ENCODE data around the gene CCIN.

Gene CCIN

DNA sequence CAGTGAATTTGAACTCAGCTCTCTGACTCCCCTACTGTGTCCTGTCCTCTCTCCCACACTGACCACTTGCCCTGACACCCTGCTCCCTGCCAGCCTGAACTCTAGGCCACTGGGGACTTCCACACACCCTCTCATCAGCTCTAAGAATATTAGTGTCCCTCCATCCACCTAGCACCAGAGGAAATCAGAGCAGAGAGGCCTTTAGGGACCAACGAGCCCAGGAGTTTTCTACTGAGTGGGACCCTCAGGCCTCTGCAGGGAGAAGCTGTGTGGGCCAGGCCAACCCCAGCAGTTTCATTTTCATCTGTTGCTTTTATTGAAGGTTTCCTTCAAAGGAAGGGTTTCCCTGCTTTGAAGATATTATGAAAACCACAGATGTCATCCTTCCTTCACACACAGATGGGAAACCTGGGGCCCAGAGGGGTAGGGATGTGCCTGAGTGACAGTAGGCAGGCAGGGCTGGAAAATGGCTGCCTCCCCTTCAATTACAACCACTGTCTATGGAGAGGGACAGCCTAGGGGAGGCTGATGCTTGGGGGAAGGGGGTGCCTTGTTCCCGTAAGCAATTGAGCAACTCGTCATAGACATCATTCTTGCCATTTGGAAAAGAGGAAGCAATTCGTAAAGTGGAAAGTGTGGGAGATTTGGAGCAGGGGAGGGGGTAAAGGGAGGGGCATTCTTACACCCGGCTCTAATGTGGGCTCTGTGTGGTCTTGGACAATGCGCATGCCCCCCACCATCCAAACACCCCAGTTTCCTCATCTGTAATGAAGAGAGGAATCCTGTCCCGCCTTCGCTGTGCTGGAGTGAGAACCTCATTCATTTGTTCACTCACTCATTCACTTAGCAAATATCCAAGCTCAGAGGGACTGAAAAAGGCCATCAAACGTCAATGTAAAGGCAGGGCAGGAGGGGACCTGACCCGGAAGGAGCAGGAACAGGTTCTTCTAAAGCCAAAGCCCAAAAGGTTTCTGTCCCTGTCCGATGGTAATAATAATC is 28.8 kb upstream of the CCIN start:
- DNase-seq (ENCODE audit: low read depth in 2 of 2): no peak

DNA sequence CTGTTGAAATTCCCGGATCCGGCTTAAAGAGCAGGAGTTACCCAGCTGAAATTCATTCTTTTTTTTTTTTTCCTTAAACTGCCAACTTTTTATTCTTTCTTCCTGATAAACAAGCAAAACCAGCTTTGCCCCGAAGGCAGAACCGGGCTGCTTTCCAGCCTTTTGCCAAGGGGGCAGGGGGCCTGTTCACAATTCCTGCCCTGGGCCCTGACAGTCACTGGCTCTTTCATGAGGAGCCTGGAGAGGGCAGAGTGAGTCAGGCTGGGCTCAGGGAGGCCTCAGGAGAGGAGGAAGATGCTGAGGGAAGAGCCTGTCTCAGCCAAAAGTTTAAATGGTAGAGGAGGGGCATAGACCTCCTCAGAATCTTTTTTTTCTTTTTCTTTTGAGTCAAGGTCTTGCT is 27.9 kb upstream of the CCIN start:
- no peak for DNase-seq (ENCODE audit: low read depth in 2 of 2)

DNA sequence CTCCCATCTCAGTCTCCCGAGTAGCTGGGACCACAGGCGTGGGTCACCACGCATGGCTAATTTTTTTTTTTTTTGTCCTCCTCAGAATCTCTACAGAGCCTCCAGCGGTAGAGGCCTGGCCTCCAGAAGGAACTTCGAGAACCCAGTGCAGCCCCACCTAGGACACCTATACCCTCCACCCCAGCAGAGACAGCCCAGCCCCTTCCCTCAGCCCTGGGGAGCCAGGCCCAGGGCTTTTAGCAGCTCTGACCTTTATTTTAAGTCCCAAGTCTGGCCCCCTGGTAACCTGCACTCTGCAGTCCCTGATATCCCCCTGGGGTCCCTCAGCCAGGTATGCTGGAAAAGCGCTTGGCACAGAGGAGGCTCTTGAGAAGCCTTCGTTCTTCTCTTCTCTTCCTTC is 27.4 kb upstream of the CCIN start:
- DNase-seq (ENCODE audit: low read depth in 2 of 2): no peak

DNA sequence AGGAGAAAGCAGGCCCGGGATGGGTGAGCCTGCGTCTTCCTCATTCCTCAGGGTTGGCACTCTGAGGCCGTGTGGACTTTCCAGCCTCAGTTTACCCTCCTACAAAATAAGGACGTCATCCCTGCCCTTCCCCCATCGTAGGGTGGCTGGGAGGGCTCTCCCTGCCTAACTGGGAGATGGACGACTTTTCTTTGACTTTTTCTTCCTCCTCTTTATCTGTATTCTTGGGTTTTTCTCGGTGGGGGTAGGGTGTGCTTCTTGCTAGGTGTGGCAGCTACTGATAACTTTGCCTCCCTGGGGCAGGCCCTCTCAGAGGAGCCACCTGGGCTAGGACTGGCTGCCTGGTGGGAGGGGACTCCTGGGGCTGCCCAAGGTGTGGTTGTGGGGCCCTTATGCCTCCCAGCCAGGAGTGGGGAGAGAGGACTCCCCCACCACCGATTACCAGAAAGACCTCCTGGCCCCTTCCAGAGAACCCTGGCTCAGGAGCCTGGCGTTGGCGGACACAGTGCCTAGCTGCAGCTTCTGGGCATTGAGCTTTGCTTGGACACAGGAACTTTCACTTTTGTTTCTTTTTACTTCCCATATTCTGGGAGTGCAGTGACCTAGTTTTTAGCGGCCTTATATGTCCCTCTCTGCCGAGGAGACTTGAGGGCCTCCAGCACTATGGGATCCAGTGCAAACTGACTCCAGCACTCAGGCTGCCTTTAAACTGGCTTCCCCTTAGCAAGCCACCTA is 26.5 kb upstream of the CCIN start:
- no peak for DNase-seq (ENCODE audit: low read depth in 2 of 2)

DNA sequence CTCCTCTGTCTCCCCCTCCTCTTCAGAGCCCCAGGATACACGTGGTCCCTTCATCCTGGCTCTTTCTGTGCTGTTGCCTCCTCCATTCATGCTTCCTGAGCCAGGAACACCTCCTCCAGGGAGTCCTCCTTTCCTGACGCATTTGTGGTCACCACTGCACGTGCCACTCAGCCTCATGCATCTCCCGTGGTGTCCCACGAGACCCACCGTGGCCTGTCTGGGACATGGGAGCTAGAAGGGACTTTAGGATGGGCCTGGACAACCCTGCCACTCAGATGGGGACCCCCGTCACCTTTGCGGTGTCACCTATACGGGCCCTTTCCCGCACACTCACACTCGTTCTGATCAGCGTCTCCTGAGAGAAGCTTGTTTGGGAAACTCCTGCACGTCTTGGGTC is 25.9 kb upstream of the CCIN start:
- no peak for DNase-seq (ENCODE audit: low read depth in 2 of 2)

DNA sequence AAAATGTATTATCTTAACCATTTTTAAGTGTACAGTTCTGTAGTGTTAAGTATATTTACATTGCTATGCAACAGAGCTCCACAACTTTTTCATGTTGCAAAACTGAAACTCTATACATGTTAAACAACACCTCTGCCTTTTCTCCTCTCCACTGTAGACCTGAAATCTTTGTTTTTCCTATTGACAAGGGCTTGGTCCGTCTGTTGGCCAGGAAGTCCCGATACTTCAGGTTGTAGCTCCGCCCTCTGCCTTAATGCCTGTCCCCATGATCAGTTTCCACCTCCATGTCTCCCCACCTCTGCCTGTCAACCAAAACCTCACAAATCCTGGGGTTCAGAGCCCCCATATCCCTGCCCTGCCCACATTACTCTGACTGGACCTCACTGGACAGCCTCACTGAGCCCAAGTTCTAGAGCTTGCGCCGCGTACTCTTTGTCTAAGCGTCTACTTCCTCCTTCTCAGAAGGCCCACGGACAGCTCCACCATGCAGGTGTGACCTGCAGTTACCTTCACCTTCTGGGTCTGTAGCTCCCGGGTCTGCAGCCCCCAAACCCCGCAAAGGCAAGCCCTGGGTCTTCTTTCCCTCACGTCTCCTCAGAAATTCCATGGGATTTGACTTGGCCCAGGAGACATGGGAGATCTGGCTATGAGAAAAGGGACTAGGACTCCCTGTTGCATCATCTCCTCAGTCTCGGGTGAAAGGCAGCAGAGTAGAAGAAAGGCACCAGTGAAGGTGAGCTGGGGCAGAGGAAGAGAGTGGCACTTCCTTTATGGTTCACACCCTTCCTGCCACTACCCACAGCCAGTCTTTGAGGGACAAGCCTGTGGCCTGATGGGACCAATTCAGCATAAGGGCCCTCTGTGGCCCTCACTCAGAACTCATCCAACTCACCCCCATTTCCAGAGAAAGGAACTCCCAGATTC is 24.6 kb upstream of the CCIN start:
- no peak for DNase-seq (ENCODE audit: low read depth in 2 of 2)

DNA sequence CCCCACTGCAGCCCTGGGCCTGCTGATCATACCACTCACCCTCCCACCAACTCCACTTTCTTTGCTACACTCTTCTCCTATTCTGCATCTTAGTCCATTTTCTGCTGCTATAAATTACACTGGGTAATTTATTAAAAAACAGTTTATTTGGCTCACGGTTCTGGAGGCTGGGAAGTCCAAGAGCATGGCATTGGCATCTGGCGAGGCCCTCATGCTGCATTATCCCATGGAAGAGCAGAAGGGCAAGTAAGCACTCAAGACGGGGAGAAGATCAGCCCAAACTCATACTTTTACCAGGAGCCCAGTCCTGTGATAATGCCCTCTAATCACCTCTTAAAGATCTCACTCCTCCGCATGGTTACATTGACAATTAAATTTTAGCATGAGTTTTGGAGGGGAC is 23.2 kb upstream of the CCIN start:
- DNase-seq (ENCODE audit: low read depth in 2 of 2): no peak

DNA sequence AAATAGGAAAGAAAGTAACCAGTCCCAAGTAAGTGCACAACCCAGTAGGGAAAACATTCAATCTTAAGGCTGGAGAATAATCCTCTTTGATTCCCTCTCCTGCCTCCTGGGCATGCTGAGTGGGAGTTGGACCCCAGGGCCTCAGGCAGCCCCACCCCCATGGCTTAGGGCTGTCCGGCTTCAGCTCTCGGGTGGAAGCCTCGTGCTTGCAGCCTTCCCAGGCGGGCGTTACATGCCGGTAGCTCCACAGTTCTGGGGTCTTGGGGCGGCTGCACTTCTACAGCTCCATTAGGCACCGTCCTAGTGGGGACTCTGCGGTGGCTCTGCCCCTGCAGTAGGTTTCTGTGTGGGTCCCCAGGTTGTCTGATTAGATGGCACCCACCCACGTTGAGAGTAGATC is 22.5 kb upstream of the CCIN start:
- no peak for DNase-seq (ENCODE audit: low read depth in 2 of 2)

DNA sequence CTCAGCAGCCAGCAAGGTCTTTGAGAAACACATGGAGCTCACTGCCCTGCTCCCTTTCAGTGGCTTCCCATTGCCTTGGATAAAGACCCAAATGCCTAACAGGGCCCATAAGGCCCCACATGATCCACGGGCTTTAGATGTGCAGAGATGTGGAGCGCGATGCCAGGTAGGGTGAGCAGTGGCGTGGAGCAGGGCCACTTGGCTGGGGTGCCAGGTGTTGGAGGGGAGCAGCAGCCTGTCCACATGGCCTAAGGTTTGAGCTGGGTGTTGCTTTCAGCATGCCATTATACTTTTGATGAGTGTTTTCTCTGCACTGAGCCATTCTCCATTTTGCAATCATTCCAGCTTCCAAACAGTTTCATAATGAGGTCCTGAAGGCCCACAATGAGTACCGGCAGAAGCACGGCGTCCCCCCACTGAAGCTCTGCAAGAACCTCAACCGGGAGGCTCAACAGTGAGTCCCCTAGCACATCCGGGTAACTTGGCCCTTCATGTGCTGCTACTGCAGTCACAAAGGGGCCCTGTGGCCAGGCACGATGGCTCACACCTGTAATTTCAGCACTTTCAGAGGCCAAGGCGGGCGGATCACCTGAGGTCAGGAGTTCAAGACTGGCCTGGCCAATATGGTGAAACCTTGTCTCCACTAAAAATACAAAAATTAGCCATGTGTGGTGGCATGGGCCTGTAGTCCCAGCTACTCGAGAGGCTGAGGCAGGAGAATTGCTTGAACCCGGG is 21.6 kb upstream of the CCIN start:
- DNase-seq (ENCODE audit: low read depth in 2 of 2): no peak

DNA sequence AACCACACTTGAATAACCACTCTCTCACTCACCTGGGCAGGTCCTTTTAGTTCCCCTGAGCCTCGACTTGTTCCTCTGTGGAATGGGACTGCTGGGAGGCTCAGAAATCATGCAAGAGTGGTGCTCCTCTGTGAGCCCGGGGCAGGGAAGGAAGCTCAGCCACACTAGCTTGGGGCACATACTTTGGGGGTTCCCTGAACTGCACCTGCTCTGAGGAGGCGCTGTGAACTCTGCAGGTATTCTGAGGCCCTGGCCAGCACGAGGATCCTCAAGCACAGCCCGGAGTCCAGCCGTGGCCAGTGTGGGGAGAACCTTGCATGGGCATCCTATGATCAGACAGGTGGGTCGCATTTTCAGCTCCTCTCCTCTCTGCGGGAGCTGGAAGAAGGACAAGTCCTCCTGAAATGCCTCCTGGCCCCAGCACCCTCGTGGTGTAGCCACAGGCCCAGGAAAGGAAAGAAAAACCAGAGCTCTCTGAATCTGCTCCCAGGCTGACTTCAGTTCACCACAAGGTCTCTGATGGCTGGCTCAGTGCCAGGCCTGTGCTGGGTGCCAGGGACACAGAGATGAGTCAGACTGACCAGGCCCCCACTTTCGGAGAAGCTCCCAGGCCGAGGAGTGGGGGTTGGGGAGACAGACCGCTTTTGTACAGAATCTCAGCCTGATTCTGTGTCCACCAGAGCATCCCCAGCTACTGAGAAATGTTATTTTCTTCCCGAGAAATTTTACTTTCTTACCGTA is 20.7 kb upstream of the CCIN start:
- peak; percentile 80 to 88 for DNase-seq (ENCODE audit: low read depth in 2 of 2)

DNA sequence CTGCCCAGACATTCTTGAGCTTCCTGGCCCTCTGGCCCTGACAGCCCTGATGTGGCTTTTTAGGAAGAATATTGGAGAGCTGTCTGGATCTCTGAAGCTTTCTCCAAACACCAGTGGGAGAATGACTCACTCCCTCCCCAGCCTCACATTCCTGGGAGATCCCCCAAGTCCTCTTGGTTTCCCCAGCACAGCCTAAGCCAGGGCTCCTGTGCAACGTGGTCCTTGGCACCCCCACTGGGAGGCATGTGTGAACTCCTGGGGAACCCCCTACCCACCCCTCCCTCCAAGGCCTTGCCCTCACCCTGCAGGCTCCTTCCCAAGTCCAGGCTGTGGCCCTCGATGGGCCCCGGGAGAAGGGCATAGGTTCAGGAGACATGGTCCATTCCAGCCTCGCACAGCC is 20.0 kb upstream of the CCIN start:
- no peak for DNase-seq (ENCODE audit: low read depth in 2 of 2)

DNA sequence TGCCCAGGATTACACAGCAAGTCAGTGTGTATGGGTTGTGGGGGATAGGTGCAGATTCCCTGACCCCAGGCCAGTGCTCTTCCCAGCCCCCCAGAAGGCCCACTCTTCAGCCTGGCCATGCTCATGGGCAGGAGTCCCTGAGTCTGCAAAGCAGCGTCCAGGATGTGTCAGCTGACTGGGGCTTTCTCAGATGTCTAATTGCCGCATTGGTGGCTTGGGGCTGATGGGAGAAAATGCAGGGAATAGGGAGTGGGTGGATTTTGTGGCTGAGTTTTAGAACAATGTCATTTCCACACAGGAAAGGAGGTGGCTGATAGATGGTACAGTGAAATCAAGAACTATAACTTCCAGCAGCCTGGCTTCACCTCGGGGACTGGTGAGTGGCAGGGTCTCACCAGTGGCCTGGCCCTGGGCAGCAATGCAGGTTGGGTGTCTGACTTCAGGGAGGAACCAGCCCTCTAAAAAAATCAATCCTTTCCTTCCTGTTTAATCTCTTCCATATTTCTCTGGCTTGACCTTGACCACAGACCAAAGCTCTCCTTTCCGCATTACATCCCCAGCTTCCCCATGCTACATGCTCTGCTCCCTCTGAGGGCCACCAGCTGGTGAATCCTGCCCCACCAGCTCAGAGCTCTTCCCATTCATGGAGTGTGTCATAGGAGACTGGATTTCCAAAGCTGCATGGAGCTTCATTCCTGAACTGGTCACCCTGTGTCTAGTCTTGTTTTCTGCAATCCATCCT is 18.4 kb upstream of the CCIN start:
- no peak for DNase-seq (ENCODE audit: low read depth in 2 of 2)

DNA sequence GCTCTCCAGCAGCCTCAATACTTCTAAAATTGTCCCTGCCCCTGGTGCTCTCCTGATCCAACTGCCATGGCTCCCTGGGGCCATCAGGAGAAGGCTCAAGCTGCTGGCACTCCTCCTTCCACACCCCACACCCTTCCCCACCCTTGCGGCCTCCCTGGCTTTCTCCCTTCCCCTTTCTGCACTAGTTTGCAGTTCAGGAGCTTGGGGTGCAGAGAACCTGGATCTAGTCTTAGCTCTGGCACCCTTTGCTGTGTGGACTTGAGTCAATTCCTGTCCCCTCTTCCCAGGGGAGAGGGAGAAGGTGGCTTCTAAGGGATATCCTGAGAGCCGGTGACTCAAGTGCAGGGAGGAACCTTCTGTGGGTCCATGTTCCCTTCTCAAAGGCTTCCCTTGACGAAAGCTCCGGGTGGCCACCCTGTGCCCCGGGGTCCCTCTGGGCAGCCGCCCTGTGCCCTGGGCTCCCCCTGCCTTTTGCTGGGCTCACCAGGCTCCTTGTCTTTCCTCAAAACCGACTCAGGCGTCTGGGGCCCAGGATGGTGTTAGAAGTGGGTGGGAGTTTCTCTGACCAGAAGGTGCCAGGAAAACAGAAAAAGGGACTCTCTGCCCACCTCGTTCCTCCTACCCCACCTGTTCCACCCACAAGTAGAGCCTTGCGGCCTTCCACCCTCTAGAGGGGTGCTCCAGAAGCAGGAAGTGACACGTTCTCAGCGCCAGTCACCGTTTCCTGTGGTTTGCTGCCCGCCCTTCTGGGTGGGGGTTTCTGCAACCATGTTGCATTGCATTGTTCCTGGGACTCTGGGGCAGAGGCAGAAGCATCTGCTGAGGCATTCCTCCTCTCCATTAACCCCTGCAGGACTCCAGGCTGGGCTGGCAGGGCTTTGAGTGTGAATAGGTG is 17.6 kb upstream of the CCIN start:
- no peak for DNase-seq (ENCODE audit: low read depth in 2 of 2)

DNA sequence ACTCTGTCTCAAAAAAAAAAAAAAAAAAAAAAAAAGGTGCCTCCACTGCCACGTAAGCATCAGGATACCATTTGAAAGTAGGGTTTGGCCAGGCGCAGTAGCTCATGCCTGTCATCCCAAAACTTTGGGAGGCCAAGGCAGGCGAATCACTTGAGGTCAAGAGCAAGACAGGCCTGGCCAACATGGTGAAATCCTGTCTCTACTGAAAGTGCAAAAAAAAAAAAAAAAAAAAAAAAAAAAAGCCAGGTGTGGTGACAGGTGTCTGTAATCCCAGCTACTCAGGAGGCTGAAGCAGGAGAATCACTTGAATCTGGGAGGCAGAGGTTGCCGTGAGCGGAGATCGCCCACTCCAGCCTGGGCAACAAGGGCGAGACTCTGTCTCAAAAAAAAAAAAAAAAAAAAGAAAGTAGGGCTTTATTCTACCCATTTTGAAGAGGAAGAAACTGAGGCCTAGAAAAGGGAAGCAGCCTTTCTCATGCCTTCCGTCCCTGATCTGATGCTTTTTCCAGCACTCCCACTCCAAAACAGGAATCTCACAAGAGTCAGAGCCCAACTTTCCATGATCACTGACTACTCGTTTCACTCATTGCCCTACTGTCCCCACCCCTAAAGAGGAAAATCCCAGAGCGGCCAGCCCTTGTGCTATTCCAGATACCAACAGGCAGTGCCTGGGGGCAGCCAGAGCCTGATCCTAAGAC is 16.3 kb upstream of the CCIN start:
- DNase-seq (ENCODE audit: low read depth in 2 of 2): no peak

DNA sequence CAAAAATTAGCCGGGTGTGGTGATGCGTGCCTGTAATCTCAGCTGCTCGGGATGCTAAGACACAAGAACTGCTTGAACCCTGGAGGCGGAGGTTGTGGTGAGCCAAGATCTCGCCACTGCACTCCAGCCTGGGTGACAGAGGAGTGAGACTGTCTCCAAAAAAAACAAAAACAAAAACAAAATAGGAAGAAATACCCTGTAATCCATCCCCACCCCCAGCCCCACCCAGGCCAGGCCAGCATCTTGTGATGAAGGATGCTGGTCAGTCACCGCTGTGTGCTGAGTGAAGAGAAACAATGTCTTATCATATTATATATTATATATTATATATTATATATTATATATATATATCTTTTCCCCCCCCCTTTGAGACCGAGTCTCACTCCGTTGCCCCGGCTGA is 15.4 kb upstream of the CCIN start:
- no peak for DNase-seq (ENCODE audit: low read depth in 2 of 2)

DNA sequence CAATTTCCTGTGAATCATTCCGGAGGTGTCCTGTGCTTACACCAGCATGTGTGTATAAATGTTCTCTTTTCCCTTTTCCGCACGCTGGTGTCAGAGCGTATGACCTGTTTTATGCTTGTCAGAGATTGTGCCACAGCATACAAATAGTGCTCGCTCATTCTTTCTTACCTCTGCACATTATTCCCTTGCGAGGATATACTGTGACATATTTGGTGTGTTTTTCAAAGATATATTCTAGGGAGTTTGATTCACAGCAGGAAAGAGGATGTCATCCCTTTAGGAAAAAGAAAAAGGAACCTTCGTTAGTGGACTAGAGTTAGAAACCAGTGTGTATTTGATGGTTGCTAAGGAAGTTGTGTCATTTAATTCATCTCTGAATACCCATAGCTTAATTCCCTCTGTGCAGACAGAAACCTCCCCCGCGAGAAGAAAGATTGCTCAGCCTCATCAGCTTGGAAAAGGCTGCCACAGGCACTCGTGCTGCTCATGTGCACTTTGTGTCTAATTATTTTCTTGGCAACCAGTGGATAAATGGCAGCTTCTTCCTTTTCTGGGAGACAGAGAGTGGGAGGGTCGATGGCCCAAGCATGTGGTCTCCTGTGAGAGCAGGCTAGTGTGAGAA is 14.7 kb upstream of the CCIN start:
- no peak for DNase-seq (ENCODE audit: low read depth in 2 of 2)

DNA sequence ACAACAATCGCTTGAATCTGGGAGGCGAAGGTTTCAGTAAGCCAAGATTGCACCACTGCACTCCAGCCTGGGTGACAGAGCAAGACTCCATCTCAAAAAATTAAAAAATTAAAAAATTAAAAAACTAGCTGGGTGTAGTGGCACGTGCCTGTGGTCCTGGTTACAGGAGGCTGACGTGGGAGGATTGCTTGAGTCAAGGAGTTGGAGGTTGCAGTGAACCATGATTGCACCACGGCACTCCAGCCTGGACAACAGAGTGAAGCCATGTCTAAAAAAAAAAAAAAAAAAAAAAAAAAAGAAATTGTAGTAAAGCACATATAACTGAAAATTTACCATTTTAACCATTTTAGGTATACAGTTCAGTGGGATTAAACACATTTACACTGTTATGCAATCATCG is 13.1 kb upstream of the CCIN start:
- DNase-seq (ENCODE audit: low read depth in 2 of 2): no peak

DNA sequence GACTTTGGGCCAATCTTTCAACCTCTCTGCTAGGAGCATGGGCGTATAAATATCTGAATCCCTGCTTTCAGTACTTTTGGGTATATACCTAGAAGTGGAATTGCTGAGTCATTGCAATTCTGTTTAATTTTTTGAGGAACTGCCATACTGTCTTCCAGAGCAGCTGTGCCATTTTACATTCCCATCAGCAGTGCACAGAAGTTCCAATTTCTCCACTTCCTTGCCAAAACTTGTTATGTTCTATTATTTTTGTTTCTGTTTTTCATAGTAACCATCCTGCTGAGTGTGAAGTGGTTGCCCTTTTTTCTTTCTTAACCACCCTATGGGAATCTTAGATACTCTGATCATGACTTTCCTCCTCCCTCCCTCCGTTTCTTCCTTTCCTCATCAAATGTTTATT is 11.1 kb upstream of the CCIN start:
- DNase-seq (ENCODE audit: low read depth in 2 of 2): no peak
